DND-41 (cell line): ENCODE data around the gene GPC5.

Experiments used
- CTCF ChIP-seq: IDR thresholded peaks from 2 replicates; pipeline ENCODE4 v1.5.1; 2012; ENCODE audit warnings: borderline replicate concordance, low read length, moderate library complexity, mild to moderate bottlenecking; ENCODE audit not compliant: poor library complexity, severe bottlenecking; ENCODE audit errors: extremely low read depth
- EZH2 ChIP-seq: IDR thresholded peaks from 3 replicates; pipeline ENCODE4 v1.6.1; 2012; ENCODE audit warnings: borderline replicate concordance, low read depth, mild to moderate bottlenecking, moderate library complexity, low read length, inconsistent platforms; ENCODE audit not compliant: severe bottlenecking

DNA sequence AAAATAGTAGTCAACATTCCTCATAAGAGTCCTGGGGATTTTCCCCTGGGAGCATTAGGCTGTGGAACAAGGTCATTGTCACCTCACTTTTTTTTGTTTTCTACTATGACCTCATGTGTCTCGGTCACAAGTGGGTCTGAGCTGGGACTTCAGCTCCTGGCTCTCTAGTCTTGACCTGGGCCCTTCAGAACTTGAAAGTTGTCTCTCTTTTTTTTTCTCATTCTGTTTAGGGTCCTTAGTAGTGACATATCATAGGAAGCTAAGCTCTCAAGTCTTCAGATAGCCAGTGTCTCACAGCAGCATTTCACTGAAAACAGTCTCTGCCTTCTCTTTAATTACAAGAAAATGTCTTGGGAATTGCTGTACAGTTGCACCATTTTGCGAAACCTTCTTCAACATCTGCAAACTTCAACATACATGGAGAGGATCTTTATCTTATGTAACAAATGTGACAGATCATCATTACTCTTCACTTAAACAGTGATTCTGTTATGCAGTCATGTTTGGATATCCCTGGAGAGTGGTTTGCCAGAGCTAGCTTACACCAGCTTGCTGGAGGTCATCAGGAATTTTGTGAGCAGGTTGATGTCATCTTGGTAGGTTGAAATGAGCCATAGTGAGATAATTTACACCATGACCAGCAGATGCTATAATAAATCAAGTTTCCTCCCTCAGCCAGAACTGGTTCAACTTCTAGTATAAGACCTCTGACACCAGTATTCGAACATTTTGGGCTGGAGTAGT, 131.5 kb downstream of the GPC5 start:
- no peak for TF ChIP-seq EZH2
- TF ChIP-seq CTCF, result no peak
